PFSK-1 (cell line): ENCODE data around the gene VAT1L.

ENCODE experiments used
- POLR2AphosphoS5 ChIP-seq: IDR thresholded peaks from 2 replicates; pipeline ENCODE4 v1.6.1; 2012; ENCODE audit warnings: low read depth, mild to moderate bottlenecking, control low read depth, low read length, moderate library complexity
- SIN3A ChIP-seq: IDR thresholded peaks from 2 replicates; pipeline ENCODE4 v1.6.1; 2012; ENCODE audit warnings: mild to moderate bottlenecking, low read length, moderate library complexity, borderline replicate concordance; ENCODE audit not compliant: insufficient read depth
- TAF1 ChIP-seq: IDR thresholded peaks from 2 replicates; pipeline ENCODE4 v1.6.1; 2012; ENCODE audit warnings: low read length, control low read depth, borderline replicate concordance; ENCODE audit not compliant: insufficient read depth
- TF ChIP-seq, protein P1 (sequence below), 2 experiments: IDR thresholded peaks; 2 replicates each; pipeline versions ENCODE4 v1.6.1 to v1.8.0; 2011 to 2012; ENCODE audit warnings: low read depth in 2 of 2, low read length in 2 of 2, control low read depth in 1 of 2, inconsistent platforms in 1 of 2, mild to moderate bottlenecking in 1 of 2, moderate library complexity in 1 of 2; ENCODE audit not compliant: insufficient read depth in 1 of 2

DNA sequence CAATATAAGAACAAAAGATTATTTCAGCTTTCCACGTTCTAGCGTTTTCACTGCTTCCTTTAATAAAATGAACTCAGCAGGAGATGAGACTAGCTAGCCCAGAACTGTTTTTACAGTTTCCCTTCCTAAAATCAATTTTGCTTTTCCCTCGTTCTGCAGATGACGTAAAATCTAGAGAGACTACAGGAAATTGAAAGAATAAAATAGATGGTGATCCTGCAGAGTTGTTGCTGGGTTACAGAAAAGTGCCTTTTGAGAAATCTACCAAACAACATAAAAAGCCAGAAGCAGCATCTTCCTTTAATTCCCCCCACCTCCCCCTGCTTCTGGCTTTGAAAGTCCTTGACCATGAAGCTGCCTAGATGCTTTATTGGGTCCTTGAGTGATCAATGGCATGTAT, 137.2 kb downstream of the VAT1L start:
- no peak for TF ChIP-seq POLR2AphosphoS5
- TF ChIP-seq, protein P1, sequence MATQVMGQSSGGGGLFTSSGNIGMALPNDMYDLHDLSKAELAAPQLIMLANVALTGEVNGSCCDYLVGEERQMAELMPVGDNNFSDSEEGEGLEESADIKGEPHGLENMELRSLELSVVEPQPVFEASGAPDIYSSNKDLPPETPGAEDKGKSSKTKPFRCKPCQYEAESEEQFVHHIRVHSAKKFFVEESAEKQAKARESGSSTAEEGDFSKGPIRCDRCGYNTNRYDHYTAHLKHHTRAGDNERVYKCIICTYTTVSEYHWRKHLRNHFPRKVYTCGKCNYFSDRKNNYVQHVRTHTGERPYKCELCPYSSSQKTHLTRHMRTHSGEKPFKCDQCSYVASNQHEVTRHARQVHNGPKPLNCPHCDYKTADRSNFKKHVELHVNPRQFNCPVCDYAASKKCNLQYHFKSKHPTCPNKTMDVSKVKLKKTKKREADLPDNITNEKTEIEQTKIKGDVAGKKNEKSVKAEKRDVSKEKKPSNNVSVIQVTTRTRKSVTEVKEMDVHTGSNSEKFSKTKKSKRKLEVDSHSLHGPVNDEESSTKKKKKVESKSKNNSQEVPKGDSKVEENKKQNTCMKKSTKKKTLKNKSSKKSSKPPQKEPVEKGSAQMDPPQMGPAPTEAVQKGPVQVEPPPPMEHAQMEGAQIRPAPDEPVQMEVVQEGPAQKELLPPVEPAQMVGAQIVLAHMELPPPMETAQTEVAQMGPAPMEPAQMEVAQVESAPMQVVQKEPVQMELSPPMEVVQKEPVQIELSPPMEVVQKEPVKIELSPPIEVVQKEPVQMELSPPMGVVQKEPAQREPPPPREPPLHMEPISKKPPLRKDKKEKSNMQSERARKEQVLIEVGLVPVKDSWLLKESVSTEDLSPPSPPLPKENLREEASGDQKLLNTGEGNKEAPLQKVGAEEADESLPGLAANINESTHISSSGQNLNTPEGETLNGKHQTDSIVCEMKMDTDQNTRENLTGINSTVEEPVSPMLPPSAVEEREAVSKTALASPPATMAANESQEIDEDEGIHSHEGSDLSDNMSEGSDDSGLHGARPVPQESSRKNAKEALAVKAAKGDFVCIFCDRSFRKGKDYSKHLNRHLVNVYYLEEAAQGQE (IDR thresholded peaks at IDR 0.05; ENCODE audit: insufficient read depth in 1 of 2, low read depth in 2 of 2, low read length in 2 of 2) = no peak
- no peak for TF ChIP-seq SIN3A
- TF ChIP-seq TAF1 = no peak
